ENCODE measurements around the gene CCNF. TPM values are rescaled to one million over a fixed set of nuclear protein-coding genes. Genes with fewer than 3 reads are reported as not detected.
A peak's percentile ranks its signal among the peaks of the same experiment; 100 is the strongest.
"Not testable (repeated sequence)": the region's sequence is repeated elsewhere in the genome, so short reads cannot be mapped to it uniquely, and the experiment has no call there.

The CCNF gene
- total and polyA plus RNA-seq, 4 donors = 2.0 to 7.5 (median 2.8) TPM

- 68 to 83% methylated on average over 3 of the region's 3 CpGs for WGBS, 2 donors
- no peak for TF ChIP-seq CTCF (IDR thresholded peaks at IDR 0.05; ENCODE audit: control extremely low read depth, extremely low read depth)
- Histone ChIP-seq H3K36me3 (ENCODE audit: control insufficient read depth in 4 of 4, insufficient read depth in 4 of 4, low read length in 4 of 4) (peaks cover 0 to 2% (median 0%) of the 10 kb centered on the region in 4 donors), H3K4me1 (ENCODE audit: control insufficient read depth in 5 of 5, insufficient read depth in 5 of 5, low read length in 5 of 5) (peaks cover 8 to 49% (median 16%) of the 10 kb centered on the region in 5 donors), H3K9me3 (ENCODE audit: control insufficient read depth in 4 of 4, insufficient read depth in 3 of 4, low read length in 3 of 4) (no peaks in the 10 kb centered on the region), H3K27me3 (ENCODE audit: control insufficient read depth in 3 of 3, insufficient read depth in 3 of 3, low read length in 2 of 3) (peaks cover 0 to 2% (median 0%) of the 10 kb centered on the region in 3 donors), H3K4me3 (no peak overlapping the region), H3K9ac (ENCODE audit: insufficient read depth in 1 of 2, low read length in 2 of 2) (no peak overlapping the region), H3K27ac (ENCODE audit: low read depth in 1 of 2, low read length in 1 of 2) (no peak overlapping the region)
- no peak for DNase-seq
- ATAC-seq (ENCODE audit: insufficient read depth, low FRiP score) = no peak
Measured at GRCh38 chr16:2476741-2477140, 47.5 kb downstream of the CCNF start.

- WGBS, 2 donors = 92 to 95% methylated on average over 3 of the region's 3 CpGs
- Histone ChIP-seq H3K27me3 (ENCODE audit: control insufficient read depth in 3 of 3, insufficient read depth in 3 of 3, low read length in 2 of 3) (peaks cover 0 to 2% (median 0%) of the 10 kb centered on the region in 3 donors), H3K9ac (ENCODE audit: insufficient read depth in 1 of 2, low read length in 2 of 2) (no peak overlapping the region), H3K4me1 (ENCODE audit: control insufficient read depth in 5 of 5, insufficient read depth in 5 of 5, low read length in 5 of 5) (peaks cover 8 to 49% (median 20%) of the 10 kb centered on the region in 5 donors), H3K4me3 (no peak overlapping the region), H3K9me3 (ENCODE audit: control insufficient read depth in 4 of 4, insufficient read depth in 3 of 4, low read length in 3 of 4) (no peaks in the 10 kb centered on the region), H3K36me3 (ENCODE audit: control insufficient read depth in 4 of 4, insufficient read depth in 4 of 4, low read length in 4 of 4) (peaks cover 0 to 2% (median 0%) of the 10 kb centered on the region in 4 donors), H3K27ac (ENCODE audit: low read depth in 1 of 2, low read length in 1 of 2) (peak overlapping the region in 1 of 2 donors; percentile 8)
- no peak for TF ChIP-seq CTCF (IDR thresholded peaks at IDR 0.05; ENCODE audit: control extremely low read depth, extremely low read depth)
- ATAC-seq (ENCODE audit: insufficient read depth, low FRiP score) (no peak), DNase-seq (no peak)
Measured at GRCh38 chr16:2477327-2477726, 48.1 kb downstream of the CCNF start.

- ATAC-seq (ENCODE audit: insufficient read depth, low FRiP score) (no peak), DNase-seq (no peak)
- no peaks in the 10 kb centered on the region for H3K27me3 ChIP-seq (ENCODE audit: control insufficient read depth in 3 of 3, insufficient read depth in 3 of 3, low read length in 2 of 3)
- no peaks in the 10 kb centered on the region for H3K9me3 ChIP-seq (ENCODE audit: control insufficient read depth in 4 of 4, insufficient read depth in 3 of 4, low read length in 3 of 4)
- no peaks in the 10 kb centered on the region for H3K36me3 ChIP-seq (ENCODE audit: control insufficient read depth in 4 of 4, insufficient read depth in 4 of 4, low read length in 4 of 4)
- WGBS, 2 donors = 64 to 77% methylated on average over 8 of the region's 8 CpGs
- no peak overlapping the region for H3K27ac ChIP-seq (ENCODE audit: low read depth in 1 of 2, low read length in 1 of 2)
- H3K4me3 ChIP-seq = no peak overlapping the region
- peaks cover 2 to 49% (median 19%) of the 10 kb centered on the region in 5 donors for H3K4me1 ChIP-seq (ENCODE audit: control insufficient read depth in 5 of 5, insufficient read depth in 5 of 5, low read length in 5 of 5)
- no peak overlapping the region for H3K9ac ChIP-seq (ENCODE audit: insufficient read depth in 1 of 2, low read length in 2 of 2)
- no peak for TF ChIP-seq CTCF (IDR thresholded peaks at IDR 0.05; ENCODE audit: control extremely low read depth, extremely low read depth)
Measured at GRCh38 chr16:2478279-2478678, 49.0 kb downstream of the CCNF start.

GRCh38 chr16:2479996-2480395 is 50.7 kb downstream of the CCNF start:
- H3K27ac ChIP-seq (ENCODE audit: low read depth in 1 of 2, low read length in 1 of 2); ATAC-seq (ENCODE audit: insufficient read depth, low FRiP score); DNase-seq; H3K27me3 ChIP-seq (ENCODE audit: control insufficient read depth in 3 of 3, insufficient read depth in 3 of 3, low read length in 2 of 3); H3K4me3 ChIP-seq; H3K9me3 ChIP-seq (ENCODE audit: control insufficient read depth in 4 of 4, insufficient read depth in 3 of 4, low read length in 3 of 4); H3K36me3 ChIP-seq (ENCODE audit: control insufficient read depth in 4 of 4, insufficient read depth in 4 of 4, low read length in 4 of 4); H3K9ac ChIP-seq (ENCODE audit: insufficient read depth in 1 of 2, low read length in 2 of 2): not testable (repeated sequence)
- H3K4me1 ChIP-seq (ENCODE audit: control insufficient read depth in 5 of 5, insufficient read depth in 5 of 5, low read length in 5 of 5) = peaks cover 4 to 56% (median 13%) of the 10 kb centered on the region in 5 donors
- WGBS, 2 donors = 94 to 96% methylated on average over 10 of the region's 10 CpGs
